Measurements from ENCODE around the gene RNF181. TPM values are rescaled to one million over a fixed set of nuclear protein-coding genes. Genes with fewer than 3 reads are reported as not detected.

The RNF181 gene
- total and polyA plus RNA-seq, 4 donors = 90.2 to 296 (median 185) TPM

DNA sequence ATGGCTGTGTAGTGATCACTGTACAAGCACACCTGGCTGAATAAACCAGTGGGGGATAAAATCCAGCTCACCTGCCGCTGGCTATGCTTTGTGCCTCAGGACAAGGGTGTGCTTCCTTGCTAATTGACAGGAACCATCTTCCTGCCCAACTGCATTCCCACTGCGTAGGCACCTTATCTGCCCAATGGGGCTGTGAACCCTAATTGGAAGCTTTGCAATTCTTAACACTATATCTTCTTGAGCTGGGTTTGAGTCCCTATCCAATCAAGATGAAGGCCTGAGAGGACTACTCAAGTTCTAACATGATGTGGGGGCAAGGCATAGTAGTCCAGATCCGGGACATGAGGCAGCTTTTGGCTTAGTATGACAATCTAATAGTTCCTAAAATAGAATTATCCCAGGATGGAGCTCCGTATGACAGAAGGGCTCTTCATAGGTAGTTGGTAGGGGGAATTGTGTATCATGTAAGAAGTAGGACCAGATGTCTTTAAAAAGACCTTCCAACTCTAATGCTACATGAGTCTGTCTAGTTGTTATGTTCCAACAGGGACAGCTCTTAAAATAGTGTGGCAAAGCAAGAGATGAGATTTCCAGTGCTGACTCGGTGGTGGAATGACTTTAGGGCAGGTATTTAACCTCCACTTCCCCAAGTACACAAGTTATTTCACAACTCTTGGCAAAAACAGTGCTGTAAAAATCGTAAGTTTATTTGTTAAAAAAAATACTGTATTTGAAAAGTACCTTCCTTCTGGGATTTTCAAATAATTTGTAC is 9.2 kb downstream of the RNF181 start:
- no peaks in the 10 kb centered on the region for H3K9me3 ChIP-seq (ENCODE audit: control insufficient read depth in 4 of 4, insufficient read depth in 3 of 4, low read length in 3 of 4)
- no peak overlapping the region for H3K4me3 ChIP-seq
- peaks cover 0 to 23% (median 14%) of the 10 kb centered on the region in 4 donors for H3K36me3 ChIP-seq (ENCODE audit: control insufficient read depth in 4 of 4, insufficient read depth in 4 of 4, low read length in 4 of 4)
- TF ChIP-seq, protein P1, sequence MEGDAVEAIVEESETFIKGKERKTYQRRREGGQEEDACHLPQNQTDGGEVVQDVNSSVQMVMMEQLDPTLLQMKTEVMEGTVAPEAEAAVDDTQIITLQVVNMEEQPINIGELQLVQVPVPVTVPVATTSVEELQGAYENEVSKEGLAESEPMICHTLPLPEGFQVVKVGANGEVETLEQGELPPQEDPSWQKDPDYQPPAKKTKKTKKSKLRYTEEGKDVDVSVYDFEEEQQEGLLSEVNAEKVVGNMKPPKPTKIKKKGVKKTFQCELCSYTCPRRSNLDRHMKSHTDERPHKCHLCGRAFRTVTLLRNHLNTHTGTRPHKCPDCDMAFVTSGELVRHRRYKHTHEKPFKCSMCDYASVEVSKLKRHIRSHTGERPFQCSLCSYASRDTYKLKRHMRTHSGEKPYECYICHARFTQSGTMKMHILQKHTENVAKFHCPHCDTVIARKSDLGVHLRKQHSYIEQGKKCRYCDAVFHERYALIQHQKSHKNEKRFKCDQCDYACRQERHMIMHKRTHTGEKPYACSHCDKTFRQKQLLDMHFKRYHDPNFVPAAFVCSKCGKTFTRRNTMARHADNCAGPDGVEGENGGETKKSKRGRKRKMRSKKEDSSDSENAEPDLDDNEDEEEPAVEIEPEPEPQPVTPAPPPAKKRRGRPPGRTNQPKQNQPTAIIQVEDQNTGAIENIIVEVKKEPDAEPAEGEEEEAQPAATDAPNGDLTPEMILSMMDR (IDR thresholded peaks at IDR 0.05; ENCODE audit: control extremely low read depth, extremely low read depth) = no peak
- DNase-seq = peak in 2 of 3 donors; percentile 26 to 38
- no peaks in the 10 kb centered on the region for H3K27me3 ChIP-seq (ENCODE audit: control insufficient read depth in 3 of 3, insufficient read depth in 3 of 3, low read length in 2 of 3)
- H3K9ac ChIP-seq (ENCODE audit: insufficient read depth in 1 of 2, low read length in 2 of 2) = peak overlapping the region in 1 of 2 donors; percentile 92
- peak overlapping the region; percentile 42 to 88 for H3K27ac ChIP-seq (ENCODE audit: low read depth in 1 of 2, low read length in 1 of 2)
- peaks cover 10 to 34% (median 24%) of the 10 kb centered on the region in 5 donors for H3K4me1 ChIP-seq (ENCODE audit: control insufficient read depth in 5 of 5, insufficient read depth in 5 of 5, low read length in 5 of 5)
- WGBS, 2 donors = 55 to 57% methylated on average over 6 of the region's 6 CpGs
- ATAC-seq (ENCODE audit: insufficient read depth, low FRiP score) = no peak

DNA sequence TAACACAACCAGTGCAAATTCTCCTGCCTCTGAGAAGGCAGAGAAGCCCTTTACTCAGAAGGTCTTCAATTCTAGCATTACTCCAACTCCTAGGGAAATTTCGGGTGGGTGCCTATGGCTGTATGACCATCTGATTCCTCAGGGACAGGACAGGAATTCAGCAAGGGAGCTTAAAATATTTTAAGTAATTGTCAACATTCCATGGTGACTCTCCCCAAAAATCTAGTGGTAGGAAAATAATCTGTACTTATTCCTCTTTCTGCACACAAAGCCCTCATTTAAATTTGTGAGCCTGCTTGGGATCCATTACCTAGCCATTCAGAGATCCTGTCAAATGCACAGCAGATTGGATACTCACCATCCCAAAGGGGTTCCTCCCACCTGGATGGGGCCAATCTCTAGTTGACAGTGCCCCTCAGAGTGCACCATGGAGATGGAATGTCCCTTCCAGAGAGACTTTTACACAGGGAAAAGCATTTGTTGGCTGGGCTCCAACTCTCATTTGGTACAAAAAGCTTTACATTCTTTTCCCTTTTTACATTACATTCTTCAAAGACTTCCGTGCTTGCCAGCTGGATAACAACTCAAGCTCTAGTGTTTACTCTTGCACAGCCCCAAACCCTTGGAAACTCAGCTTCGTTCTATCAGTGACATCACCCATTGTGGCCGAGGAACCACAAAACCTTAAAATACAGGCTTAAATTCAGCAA is 10.0 kb downstream of the RNF181 start:
- TF ChIP-seq, protein P1 (IDR thresholded peaks at IDR 0.05; ENCODE audit: control extremely low read depth, extremely low read depth) = no peak
- H3K27ac ChIP-seq (ENCODE audit: low read depth in 1 of 2, low read length in 1 of 2) = peak overlapping the region in 1 of 2 donors; percentile 86
- ATAC-seq (ENCODE audit: insufficient read depth, low FRiP score) (no peak), DNase-seq (peak; percentile 91 to 99 (median 98))
- H3K36me3 ChIP-seq (ENCODE audit: control insufficient read depth in 4 of 4, insufficient read depth in 4 of 4, low read length in 4 of 4) = peaks cover 0 to 27% (median 12%) of the 10 kb centered on the region in 4 donors
- peaks cover 10 to 40% (median 28%) of the 10 kb centered on the region in 5 donors for H3K4me1 ChIP-seq (ENCODE audit: control insufficient read depth in 5 of 5, insufficient read depth in 5 of 5, low read length in 5 of 5)
- no peak overlapping the region for H3K4me3 ChIP-seq
- no peaks in the 10 kb centered on the region for H3K9me3 ChIP-seq (ENCODE audit: control insufficient read depth in 4 of 4, insufficient read depth in 3 of 4, low read length in 3 of 4)
- 53 to 76% methylated on average over 4 of the region's 4 CpGs for WGBS, 2 donors
- H3K27me3 ChIP-seq (ENCODE audit: control insufficient read depth in 3 of 3, insufficient read depth in 3 of 3, low read length in 2 of 3) = no peaks in the 10 kb centered on the region
- peak overlapping the region; percentile 35 to 92 for H3K9ac ChIP-seq (ENCODE audit: insufficient read depth in 1 of 2, low read length in 2 of 2)

GRCh38 chr2:85606116-85606455 is 10.5 kb downstream of the RNF181 start:
- Histone ChIP-seq H3K4me1 (ENCODE audit: control insufficient read depth in 5 of 5, insufficient read depth in 5 of 5, low read length in 5 of 5) (peaks cover 10 to 43% (median 27%) of the 10 kb centered on the region in 5 donors), H3K36me3 (ENCODE audit: control insufficient read depth in 4 of 4, insufficient read depth in 4 of 4, low read length in 4 of 4) (peaks cover 0 to 27% (median 12%) of the 10 kb centered on the region in 4 donors), H3K27me3 (ENCODE audit: control insufficient read depth in 3 of 3, insufficient read depth in 3 of 3, low read length in 2 of 3) (no peaks in the 10 kb centered on the region), H3K4me3 (no peak overlapping the region), H3K9me3 (ENCODE audit: control insufficient read depth in 4 of 4, insufficient read depth in 3 of 4, low read length in 3 of 4) (no peaks in the 10 kb centered on the region), H3K9ac (ENCODE audit: insufficient read depth in 1 of 2, low read length in 2 of 2) (peak overlapping the region; percentile 35 to 92), H3K27ac (ENCODE audit: low read depth in 1 of 2, low read length in 1 of 2) (peak overlapping the region in 1 of 2 donors; percentile 86)
- TF ChIP-seq, protein P1 (IDR thresholded peaks at IDR 0.05; ENCODE audit: control extremely low read depth, extremely low read depth) = no peak
- no peak for ATAC-seq (ENCODE audit: insufficient read depth, low FRiP score)
- WGBS, 2 donors = 58 to 82% methylated on average over 7 of the region's 7 CpGs
- DNase-seq = no peak
